Glutamatergic neuron (in vitro differentiated cells): ENCODE results near the gene APBA2. TPM values are rescaled to one million over a fixed set of nuclear protein-coding genes. Genes with fewer than 3 reads are reported as not detected.

Experiments
- DNase-seq: peaks from one replicate; pipeline ENCODE4 v3.0.0; 2022
- H3K27ac Mint-ChIP-seq: one replicate; pipeline ENCODE4 v1.8.0; 2020; ENCODE audit warnings: mild to moderate bottlenecking, mixed read lengths, inconsistent platforms; ENCODE audit not compliant: unreplicated experiment
- H3K27me3 Mint-ChIP-seq: one replicate; pipeline ENCODE4 v1.8.0; 2020; ENCODE audit warnings: mild to moderate bottlenecking, moderate library complexity, mixed read lengths, inconsistent platforms; ENCODE audit not compliant: unreplicated experiment
- H3K36me3 Mint-ChIP-seq: one replicate; pipeline ENCODE4 v1.8.0; 2020; ENCODE audit warnings: mild to moderate bottlenecking, mixed read lengths, inconsistent platforms; ENCODE audit not compliant: unreplicated experiment
- H3K4me1 Mint-ChIP-seq: one replicate; pipeline ENCODE4 v1.8.0; 2020; ENCODE audit warnings: mild to moderate bottlenecking, low read depth, mixed read lengths, inconsistent platforms; ENCODE audit not compliant: unreplicated experiment
- H3K4me3 Mint-ChIP-seq: one replicate; pipeline ENCODE4 v1.8.0; 2020; ENCODE audit warnings: mild to moderate bottlenecking, mixed read lengths, inconsistent platforms; ENCODE audit not compliant: unreplicated experiment
- H3K9me3 Mint-ChIP-seq: one replicate; pipeline ENCODE4 v1.8.0; 2020; ENCODE audit warnings: mild to moderate bottlenecking, moderate library complexity, mixed read lengths, inconsistent platforms; ENCODE audit not compliant: unreplicated experiment
- total RNA-seq: library from RNA; stranded (reverse); fragmentation: NEBNext Ultra II Directional; extraction: Animal tissue kit (Norgen Biotek cat#: 25700); gene quantifications from one replicate; pipeline ENCODE4 v1.2.1, GENCODE V29; 2021; ENCODE audit not compliant: unreplicated experiment
- TF ChIP-seq, protein P1 (sequence below): fragments of 200-600 bp; sonication (generic); IDR thresholded peaks from one replicate; pipeline ENCODE4 v1.5.0; 2021; ENCODE audit not compliant: partially characterized antibody, unreplicated experiment

APBA2 gene
- total RNA-seq, 1 donor from 2014 or later: 166 TPM

DNA sequence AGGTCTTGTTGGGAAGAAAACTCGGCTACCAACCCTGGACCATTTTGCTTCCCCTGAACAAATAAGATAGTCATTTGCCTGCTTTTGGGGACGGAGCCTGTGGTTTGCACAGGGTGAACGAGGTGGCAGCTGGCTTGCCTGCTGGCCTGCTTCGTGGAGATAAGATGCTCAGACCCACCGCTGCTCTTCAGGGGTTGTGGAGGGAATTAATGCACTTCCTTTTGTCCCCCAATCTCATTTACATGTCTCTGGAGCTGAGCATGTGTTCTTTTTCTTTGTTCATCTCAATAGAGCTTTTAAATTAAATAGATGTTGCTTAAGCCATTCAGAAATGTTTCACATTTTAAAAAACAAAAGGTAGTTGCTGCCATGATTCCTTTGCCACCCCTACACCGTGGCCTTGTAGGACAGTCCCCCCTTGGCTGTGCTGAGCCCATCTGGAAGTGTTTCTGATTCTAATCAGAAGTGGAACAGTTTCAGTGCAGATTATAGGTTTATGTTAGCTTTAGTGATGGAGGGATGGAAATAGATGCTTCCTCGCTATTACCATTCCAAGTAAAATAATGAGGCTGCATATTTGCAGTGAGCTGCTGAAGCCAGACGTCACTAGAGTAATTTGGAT lies 25.6 kb downstream of the APBA2 start:
- peaks cover 7% of the 10 kb centered on the region for H3K27me3 Mint-ChIP-seq
- peak overlapping the region; percentile 78 for H3K4me3 Mint-ChIP-seq
- DNase-seq: no peak
- TF ChIP-seq, protein P1, sequence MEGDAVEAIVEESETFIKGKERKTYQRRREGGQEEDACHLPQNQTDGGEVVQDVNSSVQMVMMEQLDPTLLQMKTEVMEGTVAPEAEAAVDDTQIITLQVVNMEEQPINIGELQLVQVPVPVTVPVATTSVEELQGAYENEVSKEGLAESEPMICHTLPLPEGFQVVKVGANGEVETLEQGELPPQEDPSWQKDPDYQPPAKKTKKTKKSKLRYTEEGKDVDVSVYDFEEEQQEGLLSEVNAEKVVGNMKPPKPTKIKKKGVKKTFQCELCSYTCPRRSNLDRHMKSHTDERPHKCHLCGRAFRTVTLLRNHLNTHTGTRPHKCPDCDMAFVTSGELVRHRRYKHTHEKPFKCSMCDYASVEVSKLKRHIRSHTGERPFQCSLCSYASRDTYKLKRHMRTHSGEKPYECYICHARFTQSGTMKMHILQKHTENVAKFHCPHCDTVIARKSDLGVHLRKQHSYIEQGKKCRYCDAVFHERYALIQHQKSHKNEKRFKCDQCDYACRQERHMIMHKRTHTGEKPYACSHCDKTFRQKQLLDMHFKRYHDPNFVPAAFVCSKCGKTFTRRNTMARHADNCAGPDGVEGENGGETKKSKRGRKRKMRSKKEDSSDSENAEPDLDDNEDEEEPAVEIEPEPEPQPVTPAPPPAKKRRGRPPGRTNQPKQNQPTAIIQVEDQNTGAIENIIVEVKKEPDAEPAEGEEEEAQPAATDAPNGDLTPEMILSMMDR: no peak
- peaks cover 51% of the 10 kb centered on the region for H3K4me1 Mint-ChIP-seq
- H3K9me3 Mint-ChIP-seq: peaks cover 6% of the 10 kb centered on the region
- peaks cover 4% of the 10 kb centered on the region for H3K36me3 Mint-ChIP-seq
- peak overlapping the region; percentile 99 for H3K27ac Mint-ChIP-seq

DNA sequence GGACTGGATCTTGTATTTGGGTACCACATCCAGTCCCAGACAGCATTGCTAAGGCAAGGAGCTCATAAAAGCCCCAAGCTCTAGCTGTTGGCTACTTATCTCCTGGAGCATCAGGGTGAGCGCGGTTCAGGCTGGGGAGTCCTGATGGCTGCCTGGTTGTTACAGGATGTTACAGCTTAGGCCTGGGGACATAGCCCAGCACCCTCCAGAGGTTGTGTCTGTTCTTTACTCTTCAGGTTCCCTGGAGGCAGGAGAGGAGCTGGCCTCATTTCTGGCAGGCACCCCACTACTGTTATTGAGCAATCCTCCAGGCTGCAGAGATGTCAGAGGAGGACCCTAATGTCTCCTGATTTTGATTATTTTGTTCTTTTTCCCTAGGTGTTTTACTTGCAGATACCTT lies 26.6 kb downstream of the APBA2 start:
- Mint-ChIP-seq H3K4me1 (peaks cover 50% of the 10 kb centered on the region), H3K27me3 (peaks cover 3% of the 10 kb centered on the region), H3K4me3 (peak overlapping the region; percentile 58), H3K27ac (peak overlapping the region; percentile 99), H3K36me3 (peaks cover 4% of the 10 kb centered on the region), H3K9me3 (peaks cover 6% of the 10 kb centered on the region)
- DNase-seq: no peak
- TF ChIP-seq, protein P1: no peak

DNA sequence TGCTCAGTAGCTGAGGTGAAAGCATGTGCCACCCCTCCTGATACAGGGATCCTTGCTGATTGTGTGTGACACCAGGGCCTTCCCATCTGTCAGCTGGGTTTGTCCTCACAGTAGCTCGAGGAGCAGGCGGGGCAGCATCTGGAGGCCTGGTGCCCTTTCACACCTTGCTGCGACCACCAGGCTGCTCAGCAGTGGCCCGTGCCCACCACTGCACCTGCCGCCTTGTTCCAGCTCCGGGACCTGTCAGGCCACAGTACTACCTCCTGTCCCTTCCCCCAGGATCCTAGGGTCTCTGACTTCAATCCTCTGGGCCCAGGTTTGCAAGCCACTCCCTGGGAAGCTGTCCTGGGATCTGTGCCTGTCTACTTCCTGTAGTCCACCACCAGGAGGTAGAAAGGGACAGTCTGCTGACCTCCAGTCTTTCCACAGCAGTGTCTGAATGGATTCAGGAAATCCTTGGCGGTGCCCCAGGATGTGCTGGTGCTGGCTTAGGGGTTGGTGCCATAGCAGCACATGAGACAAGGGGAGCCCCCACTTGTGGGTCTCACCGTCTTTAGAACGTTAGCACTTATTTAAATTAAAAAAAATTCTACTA lies 27.5 kb downstream of the APBA2 start:
- peaks cover 4% of the 10 kb centered on the region for H3K27me3 Mint-ChIP-seq
- peak overlapping the region; percentile 25 for H3K4me3 Mint-ChIP-seq
- DNase-seq: no peak
- TF ChIP-seq, protein P1: peak; percentile 45
- peaks cover 4% of the 10 kb centered on the region for H3K36me3 Mint-ChIP-seq
- H3K4me1 Mint-ChIP-seq: peaks cover 53% of the 10 kb centered on the region
- peak overlapping the region; percentile 99 for H3K27ac Mint-ChIP-seq
- H3K9me3 Mint-ChIP-seq: peaks cover 8% of the 10 kb centered on the region

DNA sequence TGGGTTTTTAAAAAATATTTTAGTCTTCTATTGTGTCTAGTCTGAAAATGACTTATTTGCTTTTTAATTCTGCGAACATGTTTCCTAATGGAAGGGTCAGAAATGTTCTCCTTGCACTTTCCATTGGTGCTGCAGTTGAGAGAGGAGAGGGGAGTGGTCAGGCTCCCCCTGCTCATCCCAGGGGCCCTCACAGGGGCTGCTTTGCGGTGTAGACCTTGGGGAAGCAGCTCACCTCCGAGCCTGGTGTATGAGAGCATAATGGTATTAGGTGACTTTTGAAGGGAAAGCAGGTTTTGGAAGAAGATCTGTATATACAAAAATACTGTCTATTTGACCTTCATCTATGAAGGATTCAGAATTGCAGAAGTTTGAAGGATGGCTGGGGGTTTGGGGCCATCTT lies 28.3 kb downstream of the APBA2 start:
- Mint-ChIP-seq H3K27me3 (peaks cover 3% of the 10 kb centered on the region), H3K36me3 (peaks cover 4% of the 10 kb centered on the region), H3K9me3 (peaks cover 4% of the 10 kb centered on the region), H3K4me1 (peaks cover 51% of the 10 kb centered on the region), H3K27ac (no peak overlapping the region), H3K4me3 (peak overlapping the region; percentile 67)
- TF ChIP-seq, protein P1: no peak
- DNase-seq: no peak

DNA sequence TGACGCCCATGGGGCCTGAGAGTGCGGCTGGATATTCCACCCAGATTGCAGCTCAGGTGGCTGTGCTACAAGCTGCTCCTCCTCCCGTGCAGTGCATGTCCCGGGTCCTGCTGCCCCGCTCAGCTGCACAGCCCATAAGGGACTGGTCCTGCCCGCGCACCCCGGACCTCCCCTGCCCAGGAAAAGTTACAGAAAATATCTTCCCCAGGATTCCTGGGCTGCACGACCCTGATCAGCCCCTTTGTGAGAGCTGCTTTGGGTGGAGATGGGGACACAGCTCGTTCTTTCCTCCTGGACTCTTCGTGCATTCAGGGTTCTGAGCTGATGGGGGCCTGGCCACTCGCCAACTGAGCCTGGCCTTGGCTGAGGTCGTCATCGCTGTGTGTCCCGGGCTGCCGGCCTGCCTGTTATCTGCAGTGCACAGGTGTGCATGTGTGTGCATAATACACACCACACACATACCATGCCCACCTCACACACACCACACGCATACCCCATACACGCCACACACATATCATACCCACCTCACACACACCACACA lies 28.8 kb downstream of the APBA2 start:
- DNase-seq: no peak
- peaks cover 3% of the 10 kb centered on the region for H3K27me3 Mint-ChIP-seq

More for the DNA sequence above, 28.8 kb downstream of the APBA2 start:
- TF ChIP-seq, protein P1: no peak
- H3K36me3 Mint-ChIP-seq: no peaks in the 10 kb centered on the region
- H3K4me3 Mint-ChIP-seq: no peak overlapping the region
- H3K4me1 Mint-ChIP-seq: peaks cover 47% of the 10 kb centered on the region
- H3K9me3 Mint-ChIP-seq: peaks cover 4% of the 10 kb centered on the region
- H3K27ac Mint-ChIP-seq: no peak overlapping the region
